ENCODE measurements around the gene HMGN1. TPM values are rescaled to one million over a fixed set of nuclear protein-coding genes. Genes with fewer than 3 reads are reported as not detected.

HMGN1 gene
- polyA plus RNA-seq, 1 donor (not counting 4 experiments of a cell fraction or from before 2014, with no cell fraction given), result 245 TPM

DNA sequence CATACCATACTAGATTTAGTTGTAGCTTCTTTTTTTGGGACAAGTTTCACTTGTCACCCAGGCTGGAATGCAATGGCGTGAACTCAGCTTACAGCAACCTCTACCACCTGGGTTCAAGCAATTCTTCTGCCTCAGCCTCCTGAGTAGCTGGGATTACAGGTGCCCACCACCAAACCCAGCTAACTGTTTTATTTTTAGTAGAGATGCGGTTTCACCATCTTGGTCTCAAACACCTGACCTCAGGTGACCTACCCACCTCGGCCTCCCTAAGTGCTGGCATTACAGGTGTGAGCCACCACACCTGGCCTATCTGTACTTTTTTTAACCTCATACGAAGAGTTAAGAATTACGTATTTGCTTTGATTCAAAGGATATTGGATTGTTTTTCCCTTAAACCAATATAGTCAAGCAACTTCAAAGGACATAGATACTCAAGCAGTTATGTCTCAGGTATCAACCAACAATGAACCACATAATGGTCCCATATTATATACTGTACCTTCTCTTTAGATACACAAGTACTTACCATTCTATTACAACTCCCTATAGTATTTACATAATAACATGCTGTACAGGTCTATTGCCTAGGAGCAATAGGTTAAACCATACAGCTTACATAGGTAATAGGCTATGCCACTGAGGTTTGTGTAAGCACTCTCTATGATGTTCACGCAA, 7.5 kb downstream of the HMGN1 start:
- H3K27ac ChIP-seq (ENCODE audit: control insufficient read depth, insufficient read depth, low read length), result no peak overlapping the region
- H3K9me3 ChIP-seq (ENCODE audit: control insufficient read depth, low read depth, low read length), result no peaks in the 10 kb centered on the region
- peaks cover 11 to 27% of the 10 kb centered on the region in 2 experiments for H3K36me3 ChIP-seq (ENCODE audit: control insufficient read depth in 2 of 2, extremely low read depth in 1 of 2, insufficient read depth in 2 of 2, low read length in 2 of 2)
- dilution Hi-C loops (cut with MboI; ENCODE audit: extremely low pct_ligation_motif_present, low sequenced_read_pairs), result no loop called here
- H3K79me2 ChIP-seq (ENCODE audit: control insufficient read depth, insufficient read depth, low read length), result peaks cover 17% of the 10 kb centered on the region
- FAIRE-seq, result no peak
- no peak for DNase-seq (ENCODE audit: low read depth, low spot score)
- H3K4me2 ChIP-seq (ENCODE audit: control insufficient read depth, extremely low read depth, insufficient read depth, low read depth, low read length), result no peak overlapping the region
- H3K4me3 ChIP-seq (ENCODE audit: control insufficient read depth in 2 of 3, extremely low read depth in 1 of 3, insufficient read depth in 2 of 3, low read depth in 1 of 3, low read length in 3 of 3), result no peak overlapping the region
- peaks cover 10% of the 10 kb centered on the region for H3K4me1 ChIP-seq (ENCODE audit: control insufficient read depth, extremely low read depth, insufficient read depth, low read length)
- H3K9me1 ChIP-seq (ENCODE audit: control insufficient read depth, extremely low read depth, insufficient read depth, low read length), result no peaks in the 10 kb centered on the region
- no peaks in the 10 kb centered on the region for H4K20me1 ChIP-seq (ENCODE audit: control insufficient read depth, extremely low read depth, insufficient read depth, low read length)
- no peak overlapping the region for H2AFZ ChIP-seq (ENCODE audit: control insufficient read depth, low read length)
- no peaks in the 10 kb centered on the region for H3K27me3 ChIP-seq (ENCODE audit: control insufficient read depth, extremely low read depth, insufficient read depth, low read length)
- TF ChIP-seq EZH2 (IDR thresholded peaks at IDR 0.05; ENCODE audit: low read length), result no peak
- TF ChIP-seq, protein P1, sequence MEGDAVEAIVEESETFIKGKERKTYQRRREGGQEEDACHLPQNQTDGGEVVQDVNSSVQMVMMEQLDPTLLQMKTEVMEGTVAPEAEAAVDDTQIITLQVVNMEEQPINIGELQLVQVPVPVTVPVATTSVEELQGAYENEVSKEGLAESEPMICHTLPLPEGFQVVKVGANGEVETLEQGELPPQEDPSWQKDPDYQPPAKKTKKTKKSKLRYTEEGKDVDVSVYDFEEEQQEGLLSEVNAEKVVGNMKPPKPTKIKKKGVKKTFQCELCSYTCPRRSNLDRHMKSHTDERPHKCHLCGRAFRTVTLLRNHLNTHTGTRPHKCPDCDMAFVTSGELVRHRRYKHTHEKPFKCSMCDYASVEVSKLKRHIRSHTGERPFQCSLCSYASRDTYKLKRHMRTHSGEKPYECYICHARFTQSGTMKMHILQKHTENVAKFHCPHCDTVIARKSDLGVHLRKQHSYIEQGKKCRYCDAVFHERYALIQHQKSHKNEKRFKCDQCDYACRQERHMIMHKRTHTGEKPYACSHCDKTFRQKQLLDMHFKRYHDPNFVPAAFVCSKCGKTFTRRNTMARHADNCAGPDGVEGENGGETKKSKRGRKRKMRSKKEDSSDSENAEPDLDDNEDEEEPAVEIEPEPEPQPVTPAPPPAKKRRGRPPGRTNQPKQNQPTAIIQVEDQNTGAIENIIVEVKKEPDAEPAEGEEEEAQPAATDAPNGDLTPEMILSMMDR (optimal IDR thresholded peaks at IDR 0.05 in 1 of 3, IDR thresholded peaks at IDR 0.05 in 1 of 3, conservative IDR thresholded peaks at IDR 0.05 in 1 of 3; ENCODE audit: extremely low read depth in 1 of 3, insufficient read depth in 2 of 3, low read length in 3 of 3), result no peak
- H3K9ac ChIP-seq (ENCODE audit: control insufficient read depth, extremely low read depth, insufficient read depth, low read length), result no peak overlapping the region

DNA sequence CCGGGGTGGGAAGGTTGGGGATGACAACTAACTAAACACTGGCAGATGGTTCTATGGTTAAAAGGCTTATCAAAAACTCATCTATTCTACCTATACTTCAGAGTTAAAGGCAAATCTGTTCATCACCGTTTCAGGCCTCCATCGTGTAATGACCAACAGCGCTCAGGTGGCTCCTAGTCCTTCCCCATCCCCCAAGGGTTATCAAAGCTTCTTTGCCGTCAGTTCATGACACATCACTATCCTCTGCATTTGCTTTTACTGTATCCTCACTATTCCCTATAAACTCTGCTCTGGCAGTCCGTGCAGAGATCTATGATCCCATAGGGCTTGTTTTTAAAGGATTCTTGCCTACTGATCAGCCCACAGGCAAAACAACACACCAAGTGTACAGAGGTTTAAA, 8.2 kb downstream of the HMGN1 start:
- peaks cover 10% of the 10 kb centered on the region for H3K79me2 ChIP-seq (ENCODE audit: control insufficient read depth, insufficient read depth, low read length)
- no peak overlapping the region for H3K4me2 ChIP-seq (ENCODE audit: control insufficient read depth, extremely low read depth, insufficient read depth, low read depth, low read length)
- H3K4me1 ChIP-seq (ENCODE audit: control insufficient read depth, extremely low read depth, insufficient read depth, low read length), result peaks cover 5% of the 10 kb centered on the region
- no peak for DNase-seq (ENCODE audit: low read depth, low spot score)
- dilution Hi-C loops (cut with MboI; ENCODE audit: extremely low pct_ligation_motif_present, low sequenced_read_pairs), result no loop called here
- no peaks in the 10 kb centered on the region for H3K9me1 ChIP-seq (ENCODE audit: control insufficient read depth, extremely low read depth, insufficient read depth, low read length)
- no peak overlapping the region for H3K27ac ChIP-seq (ENCODE audit: control insufficient read depth, insufficient read depth, low read length)
- no peaks in the 10 kb centered on the region for H4K20me1 ChIP-seq (ENCODE audit: control insufficient read depth, extremely low read depth, insufficient read depth, low read length)
- TF ChIP-seq EZH2 (IDR thresholded peaks at IDR 0.05; ENCODE audit: low read length), result no peak
- TF ChIP-seq, protein P1 (optimal IDR thresholded peaks at IDR 0.05 in 1 of 3, IDR thresholded peaks at IDR 0.05 in 1 of 3, conservative IDR thresholded peaks at IDR 0.05 in 1 of 3; ENCODE audit: extremely low read depth in 1 of 3, insufficient read depth in 2 of 3, low read length in 3 of 3), result no peak
- peaks cover 9 to 25% of the 10 kb centered on the region in 2 experiments for H3K36me3 ChIP-seq (ENCODE audit: control insufficient read depth in 2 of 2, extremely low read depth in 1 of 2, insufficient read depth in 2 of 2, low read length in 2 of 2)
- no peak overlapping the region for H3K9ac ChIP-seq (ENCODE audit: control insufficient read depth, extremely low read depth, insufficient read depth, low read length)
- H3K4me3 ChIP-seq (ENCODE audit: control insufficient read depth in 2 of 3, extremely low read depth in 1 of 3, insufficient read depth in 2 of 3, low read depth in 1 of 3, low read length in 3 of 3), result no peak overlapping the region
- H2AFZ ChIP-seq (ENCODE audit: control insufficient read depth, low read length), result no peak overlapping the region
- H3K27me3 ChIP-seq (ENCODE audit: control insufficient read depth, extremely low read depth, insufficient read depth, low read length), result no peaks in the 10 kb centered on the region
- no peak for FAIRE-seq
- no peaks in the 10 kb centered on the region for H3K9me3 ChIP-seq (ENCODE audit: control insufficient read depth, low read depth, low read length)
